Uterus (tissue), 2 donors: ENCODE data around the gene HINT3.

Source experiments
- POLR2A ChIP-seq, 2 donors: fragments of 450-650 bp; IDR thresholded peaks; one replicate each; pipeline ENCODE4 v1.6.1; 2016; ENCODE audit warnings: antibody characterized with exemption in 2 of 2, mild to moderate bottlenecking in 1 of 2, moderate library complexity in 1 of 2
- TF ChIP-seq, protein P1 (sequence below), 4 experiments: fragments of 200-600 bp in 2 of 4; fragments of 450-650 bp in 2 of 4; sonication (generic) in 2 of 4; IDR thresholded peaks; one replicate each; pipeline ENCODE4 v1.5.1; 2016 to 2019; ENCODE audit warnings: antibody characterized with exemption in 4 of 4, mild to moderate bottlenecking in 2 of 4, moderate library complexity in 1 of 4

DNA sequence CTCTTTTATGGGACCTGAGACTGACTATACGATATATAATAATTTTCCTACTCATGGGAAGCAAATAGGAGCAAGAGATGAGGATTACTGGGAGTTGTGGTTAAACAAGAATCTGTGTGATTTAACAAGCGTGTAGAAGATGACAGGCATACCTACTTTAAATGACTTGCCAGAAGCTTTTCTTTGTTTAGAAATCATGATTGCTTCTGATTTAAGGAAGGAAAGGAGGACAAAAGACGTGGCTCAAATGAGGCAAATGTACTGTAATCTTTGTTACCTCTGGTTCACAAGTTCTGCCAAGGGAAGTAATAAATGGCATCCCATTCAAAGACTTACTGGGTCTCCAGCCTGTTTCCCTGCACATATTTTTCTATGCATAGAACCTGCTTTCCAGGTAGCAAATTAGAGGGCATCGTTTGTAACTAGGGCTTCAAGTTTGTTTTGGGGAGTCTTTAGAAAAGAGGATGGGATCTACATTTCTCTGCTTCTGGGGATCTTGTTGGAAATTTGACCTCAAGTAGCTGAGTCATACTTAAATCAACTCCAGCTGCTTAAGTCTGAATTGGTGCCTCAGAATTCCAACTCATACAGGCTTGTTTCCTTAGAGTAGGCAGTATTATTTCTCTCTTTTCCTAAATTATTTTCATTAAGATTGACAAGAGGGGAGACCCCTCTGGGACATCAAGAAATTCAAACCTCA lies 26.8 kb downstream of the HINT3 start:
- TF ChIP-seq, protein P1, sequence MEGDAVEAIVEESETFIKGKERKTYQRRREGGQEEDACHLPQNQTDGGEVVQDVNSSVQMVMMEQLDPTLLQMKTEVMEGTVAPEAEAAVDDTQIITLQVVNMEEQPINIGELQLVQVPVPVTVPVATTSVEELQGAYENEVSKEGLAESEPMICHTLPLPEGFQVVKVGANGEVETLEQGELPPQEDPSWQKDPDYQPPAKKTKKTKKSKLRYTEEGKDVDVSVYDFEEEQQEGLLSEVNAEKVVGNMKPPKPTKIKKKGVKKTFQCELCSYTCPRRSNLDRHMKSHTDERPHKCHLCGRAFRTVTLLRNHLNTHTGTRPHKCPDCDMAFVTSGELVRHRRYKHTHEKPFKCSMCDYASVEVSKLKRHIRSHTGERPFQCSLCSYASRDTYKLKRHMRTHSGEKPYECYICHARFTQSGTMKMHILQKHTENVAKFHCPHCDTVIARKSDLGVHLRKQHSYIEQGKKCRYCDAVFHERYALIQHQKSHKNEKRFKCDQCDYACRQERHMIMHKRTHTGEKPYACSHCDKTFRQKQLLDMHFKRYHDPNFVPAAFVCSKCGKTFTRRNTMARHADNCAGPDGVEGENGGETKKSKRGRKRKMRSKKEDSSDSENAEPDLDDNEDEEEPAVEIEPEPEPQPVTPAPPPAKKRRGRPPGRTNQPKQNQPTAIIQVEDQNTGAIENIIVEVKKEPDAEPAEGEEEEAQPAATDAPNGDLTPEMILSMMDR (IDR thresholded peaks at IDR 0.05) = no peak
- no peak for TF ChIP-seq POLR2A (IDR thresholded peaks at IDR 0.05)
